SU-DHL-6 (cell line): ENCODE data around the gene CUX1.

Source experiments
- EZH2phosphoT487 ChIP-seq: fragments of 200-600 bp; sonication (generic), shearing (Covaris generic); conservative IDR thresholded peaks from 2 replicates; pipeline ENCODE4 v1.6.1; 2018; ENCODE audit warnings: mild to moderate bottlenecking, antibody characterized with exemption, low read length, moderate library complexity, mixed read lengths
- TF ChIP-seq, protein P1 (sequence below): fragments of 200-600 bp; sonication (generic); IDR thresholded peaks from one replicate; pipeline ENCODE4 v1.5.1; 2017; ENCODE audit warnings: antibody characterized with exemption, mild to moderate bottlenecking, low read length, moderate library complexity; ENCODE audit not compliant: insufficient read depth, poor library complexity, severe bottlenecking

DNA sequence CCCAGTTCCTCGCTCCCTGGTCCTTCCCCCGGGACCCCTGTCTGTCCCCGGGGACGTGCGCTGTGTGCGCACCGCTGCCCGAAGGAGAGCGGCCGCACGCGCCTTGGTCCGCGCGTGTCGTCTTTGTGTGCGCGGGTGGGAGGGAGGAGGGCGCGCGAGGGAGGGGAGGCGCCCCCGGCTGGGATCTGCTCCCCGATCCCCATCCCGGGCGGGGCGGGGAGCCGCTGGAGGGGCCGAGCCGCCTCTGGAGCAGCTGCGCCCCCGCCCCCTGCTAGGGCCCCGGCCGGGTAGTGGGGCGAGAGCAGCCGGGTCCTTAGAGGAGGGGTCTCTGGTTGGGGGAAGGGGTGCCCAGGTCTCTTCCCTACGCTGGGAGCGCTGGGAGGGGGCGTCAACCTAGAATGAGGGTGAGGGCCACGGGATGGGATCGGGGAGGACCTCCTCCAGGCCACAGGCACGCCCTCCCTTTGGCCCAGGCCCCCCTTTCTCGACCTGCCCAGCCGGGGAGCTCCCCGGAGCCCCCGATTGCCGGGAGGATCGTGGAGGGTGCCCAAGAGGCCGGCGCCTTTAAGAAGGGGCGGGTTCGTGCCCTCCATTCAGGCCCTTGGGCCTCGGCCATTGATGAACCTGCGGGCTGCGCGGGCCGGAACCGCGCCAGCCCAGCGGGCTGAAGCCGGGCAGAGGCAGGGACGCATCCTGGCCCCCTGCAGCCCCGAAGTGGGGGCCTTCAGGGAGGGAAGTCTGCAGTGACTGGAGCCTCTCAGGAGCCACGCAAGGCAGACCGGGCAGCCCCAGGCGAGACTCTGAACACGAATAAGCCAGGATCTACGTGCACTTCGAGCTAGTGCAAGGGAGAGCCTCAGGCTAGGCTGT is 469.9 kb downstream of the CUX1 start:
- TF ChIP-seq, protein P1, sequence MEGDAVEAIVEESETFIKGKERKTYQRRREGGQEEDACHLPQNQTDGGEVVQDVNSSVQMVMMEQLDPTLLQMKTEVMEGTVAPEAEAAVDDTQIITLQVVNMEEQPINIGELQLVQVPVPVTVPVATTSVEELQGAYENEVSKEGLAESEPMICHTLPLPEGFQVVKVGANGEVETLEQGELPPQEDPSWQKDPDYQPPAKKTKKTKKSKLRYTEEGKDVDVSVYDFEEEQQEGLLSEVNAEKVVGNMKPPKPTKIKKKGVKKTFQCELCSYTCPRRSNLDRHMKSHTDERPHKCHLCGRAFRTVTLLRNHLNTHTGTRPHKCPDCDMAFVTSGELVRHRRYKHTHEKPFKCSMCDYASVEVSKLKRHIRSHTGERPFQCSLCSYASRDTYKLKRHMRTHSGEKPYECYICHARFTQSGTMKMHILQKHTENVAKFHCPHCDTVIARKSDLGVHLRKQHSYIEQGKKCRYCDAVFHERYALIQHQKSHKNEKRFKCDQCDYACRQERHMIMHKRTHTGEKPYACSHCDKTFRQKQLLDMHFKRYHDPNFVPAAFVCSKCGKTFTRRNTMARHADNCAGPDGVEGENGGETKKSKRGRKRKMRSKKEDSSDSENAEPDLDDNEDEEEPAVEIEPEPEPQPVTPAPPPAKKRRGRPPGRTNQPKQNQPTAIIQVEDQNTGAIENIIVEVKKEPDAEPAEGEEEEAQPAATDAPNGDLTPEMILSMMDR = no peak
- no peak for TF ChIP-seq EZH2phosphoT487
